Glomerular endothelial cell (primary cell): ENCODE measurements around the gene FCGR3B. TPM values are rescaled to one million over a fixed set of nuclear protein-coding genes. Genes with fewer than 3 reads are reported as not detected.
"Not testable (repeated sequence)": the region's sequence is repeated elsewhere in the genome, so short reads cannot be mapped to it uniquely, and the experiment has no call there.

ENCODE experiments used
- DNase-seq: peaks from one replicate; pipeline ENCODE4 v3.0.0-alpha.2; 2011; ENCODE audit warnings: low read depth, low spot score; ENCODE audit errors: extremely low read depth
- total RNA-seq: library from RNA; depleted of rRNA; stranded (reverse); fragments of >200 nt; gene quantifications from 2 replicates; pipeline ENCODE4 v1.2.3, GENCODE V29; 2015

Gene FCGR3B
- total RNA-seq, 1 donor from 2014 or later, result not detected

GRCh38 chr1:161639203-161639602, 8.2 kb upstream of the FCGR3B start:
- not testable (repeated sequence) for DNase-seq

DNA sequence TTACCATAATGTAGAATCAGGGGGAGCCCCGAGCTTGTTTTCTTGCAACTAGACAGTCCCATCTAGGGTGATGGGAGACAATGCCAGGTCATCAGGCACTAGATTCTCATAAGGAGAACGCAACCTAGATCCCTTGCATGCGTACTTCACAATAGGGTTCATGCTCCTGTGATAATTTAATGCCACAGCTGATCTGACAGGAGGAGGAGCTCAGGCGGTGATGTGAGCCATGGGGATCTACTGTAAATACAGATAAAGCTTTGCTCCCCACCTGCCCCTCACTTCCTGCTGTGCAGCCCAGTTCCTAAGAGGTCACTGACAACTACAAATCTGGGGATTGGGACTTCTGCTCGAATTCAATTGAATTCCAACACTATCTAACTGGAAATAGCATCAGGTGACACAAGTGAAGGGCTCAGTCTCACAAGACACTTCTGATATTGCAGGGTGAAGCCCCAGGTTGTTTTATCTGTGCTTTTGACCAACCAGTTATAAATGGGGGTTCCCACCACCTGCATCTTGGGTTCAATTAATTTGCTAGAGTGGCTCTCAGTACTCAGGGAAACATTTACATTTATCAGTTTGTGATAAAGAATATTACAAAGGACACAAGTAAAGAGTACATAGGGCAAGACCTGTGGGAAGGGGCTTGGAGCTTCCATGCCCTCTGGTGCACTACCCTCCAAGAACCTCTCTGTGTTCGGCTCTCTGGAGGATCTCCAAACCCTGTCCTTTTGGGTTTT, 7.4 kb upstream of the FCGR3B start:
- not testable (repeated sequence) for DNase-seq

GRCh38 chr1:161636976-161637375, 6.0 kb upstream of the FCGR3B start:
- not testable (repeated sequence) for DNase-seq

DNA sequence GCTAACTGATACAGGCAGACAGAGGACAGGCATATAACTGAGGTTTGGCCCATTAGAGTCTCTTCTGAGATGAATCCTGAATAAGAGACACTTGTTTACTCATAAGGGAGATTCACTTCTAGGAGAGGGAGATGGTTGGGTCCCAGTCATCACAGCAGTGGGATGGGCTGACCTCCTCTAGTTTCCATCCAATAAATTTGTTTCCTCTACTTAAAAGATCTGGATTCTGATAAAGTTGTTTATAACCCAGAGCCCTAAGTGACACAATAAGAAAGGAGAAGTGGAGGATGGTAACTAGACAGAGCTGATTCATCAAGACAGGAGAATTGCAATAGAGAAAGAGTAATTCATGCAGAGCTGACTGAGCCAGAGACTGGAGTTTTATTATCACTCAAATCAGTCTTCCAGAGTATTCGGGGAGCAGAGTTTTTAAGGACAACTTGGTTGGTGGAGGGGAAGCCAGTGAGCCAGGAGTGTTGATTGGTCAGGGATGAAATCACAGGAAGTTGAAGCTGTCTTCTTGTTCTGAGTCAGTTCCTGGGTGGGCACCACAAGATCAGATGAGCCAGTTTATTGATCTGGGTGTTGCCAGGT, 5.3 kb upstream of the FCGR3B start:
- not testable (repeated sequence) for DNase-seq

- not testable (repeated sequence) for DNase-seq
Observed at GRCh38 chr1:161634993-161635392, 4.0 kb upstream of the FCGR3B start.

DNA sequence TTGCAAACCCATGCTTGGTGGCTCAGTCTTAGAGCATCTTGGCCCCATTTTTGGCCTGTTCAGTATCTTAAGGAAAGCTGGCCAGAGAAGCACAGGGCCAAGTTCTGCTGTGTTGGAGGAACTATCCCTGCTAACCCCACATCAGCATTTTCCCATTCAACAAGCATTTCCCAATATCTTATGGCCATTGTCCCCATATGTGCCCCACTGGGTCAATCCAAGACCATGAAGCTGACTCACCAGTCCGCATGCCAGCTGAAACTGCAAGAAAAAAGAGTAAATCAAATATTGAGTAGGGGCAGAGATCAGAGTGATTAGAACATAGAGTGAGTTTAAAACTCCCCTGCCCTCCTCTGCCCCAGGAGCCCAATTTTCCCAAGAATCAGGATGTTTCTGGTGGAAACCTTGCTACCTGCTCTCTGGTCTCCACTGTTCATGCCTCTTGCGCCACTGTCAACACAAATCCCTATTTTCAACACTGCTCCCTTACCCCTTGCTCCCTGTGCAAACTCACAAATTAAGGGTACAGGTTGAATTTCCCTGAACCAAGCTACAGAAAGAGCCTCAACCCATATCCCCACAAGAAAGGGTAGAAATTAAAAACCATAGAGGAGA, 741 bp downstream of the FCGR3B start:
- not testable (repeated sequence) for DNase-seq

- DNase-seq, result not testable (repeated sequence)
Observed at GRCh38 chr1:161626445-161627146, 4.4 kb downstream of the FCGR3B start.

DNA sequence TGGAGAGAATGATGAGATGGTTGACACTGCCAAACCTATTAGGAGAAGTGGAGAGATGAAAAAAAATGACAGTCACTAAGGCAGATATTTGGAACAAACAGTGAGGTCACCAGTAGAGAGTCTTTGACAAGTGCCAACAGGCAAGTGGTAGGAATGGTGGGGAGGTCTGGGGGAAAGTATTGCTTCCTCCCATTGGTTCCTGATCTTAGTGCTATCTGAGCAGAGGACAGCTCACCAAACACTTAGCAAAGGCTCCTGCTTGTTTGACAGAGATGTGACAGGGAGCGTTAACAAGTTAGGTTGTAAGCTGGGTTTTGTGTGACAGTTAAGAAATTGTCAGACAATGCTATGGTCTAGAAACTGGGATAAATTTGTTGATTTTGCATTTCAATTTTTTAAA, 6.4 kb downstream of the FCGR3B start:
- DNase-seq, result not testable (repeated sequence)

DNA sequence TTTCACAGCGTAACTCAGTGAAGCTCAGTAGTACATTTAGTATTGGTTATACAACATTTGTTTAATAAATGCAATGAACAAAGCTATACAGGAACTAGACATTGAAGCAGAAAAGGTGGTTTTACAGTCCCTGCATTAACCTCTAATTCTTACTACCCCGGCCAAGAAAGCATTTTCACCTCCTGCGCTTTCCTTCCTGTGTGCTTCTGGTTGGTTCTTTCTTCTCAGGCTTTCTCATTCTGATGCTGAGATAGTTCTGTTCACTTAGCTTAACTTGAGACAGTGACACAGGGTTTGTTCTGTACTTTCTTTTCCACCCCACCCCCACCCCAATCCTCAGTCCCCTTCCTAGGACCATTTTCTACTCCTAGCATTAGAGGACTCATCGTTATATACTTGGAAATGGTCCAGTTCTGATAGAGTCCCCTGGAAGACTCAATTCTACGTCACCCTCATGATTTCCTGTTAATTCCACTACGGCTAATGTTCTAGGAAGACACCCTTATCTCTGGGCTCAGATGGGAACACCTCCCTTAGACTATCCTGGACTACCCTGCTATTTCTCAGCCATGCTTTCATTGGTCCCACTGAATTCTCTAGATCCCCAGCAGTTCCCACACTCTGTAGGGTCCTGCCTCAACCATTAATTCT, 7.5 kb downstream of the FCGR3B start:
- DNase-seq, result not testable (repeated sequence)

DNA sequence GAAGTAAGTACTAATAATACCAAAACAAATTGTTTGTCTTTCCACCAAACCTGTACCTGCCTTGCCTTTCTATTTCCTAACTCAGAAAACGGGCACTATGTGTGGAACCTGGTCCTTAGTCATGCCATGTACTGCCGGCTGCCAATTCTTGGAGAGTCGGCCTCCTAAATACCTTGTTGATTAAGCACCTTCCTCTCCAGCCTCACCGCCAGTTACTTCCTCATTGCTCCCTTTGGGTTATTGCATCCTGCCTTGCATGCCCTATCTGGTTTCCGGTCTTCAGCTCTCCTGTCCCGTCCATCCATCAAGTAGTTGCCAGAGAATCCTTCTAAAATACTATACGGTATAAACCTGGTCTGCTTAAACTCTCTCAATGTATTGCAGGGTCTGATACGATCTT, 8.9 kb downstream of the FCGR3B start:
- not testable (repeated sequence) for DNase-seq

DNA sequence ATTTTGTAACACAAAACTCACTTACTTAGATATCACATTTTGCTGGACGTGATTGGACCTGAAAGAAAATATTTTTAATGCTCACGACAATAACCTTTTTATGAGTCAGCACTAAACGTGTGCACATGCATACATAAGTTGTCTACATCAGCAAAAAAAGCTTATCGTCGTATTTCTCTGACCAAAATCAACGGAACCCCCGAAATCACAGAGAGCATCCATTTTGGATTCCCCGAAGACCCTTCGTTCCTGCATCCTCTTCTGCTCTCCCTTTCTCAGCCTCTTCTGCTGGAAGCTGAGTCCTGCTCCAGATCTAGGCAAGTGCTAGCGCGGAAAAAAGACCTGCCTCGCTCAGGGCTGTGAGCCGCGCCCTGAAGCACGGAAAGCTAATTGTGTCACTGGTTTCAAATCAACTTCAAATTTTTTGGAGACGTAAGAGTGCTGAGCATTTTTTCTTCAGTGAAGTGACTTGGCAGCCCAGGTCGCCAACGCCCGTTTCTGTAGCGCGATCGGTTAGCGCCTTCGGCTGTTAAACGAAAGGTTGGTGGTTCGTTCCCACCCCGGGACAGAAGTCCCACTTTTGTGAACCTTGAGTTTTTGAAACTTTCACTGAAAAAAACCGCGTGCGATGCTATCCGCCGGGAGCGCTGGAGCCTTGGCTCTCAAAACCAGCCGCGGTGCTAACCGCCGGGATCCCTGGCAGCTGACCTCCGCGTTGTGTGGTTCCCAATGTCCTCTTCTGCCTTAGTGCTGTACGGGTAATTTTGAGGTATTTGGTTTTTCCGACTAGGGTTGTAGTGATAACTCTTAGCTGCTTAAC, 9.6 kb downstream of the FCGR3B start:
- DNase-seq, result not testable (repeated sequence)

- not testable (repeated sequence) for DNase-seq
Observed at GRCh38 chr1:161620399-161620798, 10.6 kb downstream of the FCGR3B start.

DNA sequence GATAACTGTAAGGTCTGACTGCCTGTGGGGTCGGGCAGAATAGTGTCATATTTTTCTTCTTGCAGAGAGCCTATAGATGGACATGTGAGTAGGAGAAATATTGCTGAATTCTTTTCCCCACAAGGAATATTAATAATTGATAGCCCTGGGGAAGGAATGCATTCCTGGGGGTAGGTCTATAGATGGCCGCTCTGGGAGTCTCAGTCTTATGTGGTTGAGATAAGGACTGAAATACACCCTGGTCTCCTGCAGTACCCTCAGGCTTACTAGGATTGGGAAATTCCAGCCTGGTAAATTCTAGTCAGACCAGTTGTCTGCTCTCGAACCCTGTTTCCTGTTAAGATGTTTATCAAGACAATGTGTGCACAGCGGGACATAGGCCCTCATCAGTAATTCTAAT, 12.5 kb downstream of the FCGR3B start:
- DNase-seq, result not testable (repeated sequence)

GRCh38 chr1:161616417-161616816, 14.6 kb downstream of the FCGR3B start:
- DNase-seq, result not testable (repeated sequence)

- not testable (repeated sequence) for DNase-seq
Observed at GRCh38 chr1:161613142-161613514, 17.8 kb downstream of the FCGR3B start.

GRCh38 chr1:161612322-161613141, 18.4 kb downstream of the FCGR3B start:
- DNase-seq, result peak; percentile 93

- not testable (repeated sequence) for DNase-seq
Observed at GRCh38 chr1:161611866-161612321, 19.1 kb downstream of the FCGR3B start.

- DNase-seq, result not testable (repeated sequence)
Observed at GRCh38 chr1:161610198-161610597, 20.8 kb downstream of the FCGR3B start.
